Measurements from ENCODE around the gene CLCC1. TPM values are rescaled to one million over a fixed set of nuclear protein-coding genes. Genes with fewer than 3 reads are reported as not detected.

The CLCC1 gene
- polyA plus RNA-seq, 1 donor (not counting 4 experiments of a cell fraction or from before 2014, with no cell fraction given) = 23.4 TPM

DNA sequence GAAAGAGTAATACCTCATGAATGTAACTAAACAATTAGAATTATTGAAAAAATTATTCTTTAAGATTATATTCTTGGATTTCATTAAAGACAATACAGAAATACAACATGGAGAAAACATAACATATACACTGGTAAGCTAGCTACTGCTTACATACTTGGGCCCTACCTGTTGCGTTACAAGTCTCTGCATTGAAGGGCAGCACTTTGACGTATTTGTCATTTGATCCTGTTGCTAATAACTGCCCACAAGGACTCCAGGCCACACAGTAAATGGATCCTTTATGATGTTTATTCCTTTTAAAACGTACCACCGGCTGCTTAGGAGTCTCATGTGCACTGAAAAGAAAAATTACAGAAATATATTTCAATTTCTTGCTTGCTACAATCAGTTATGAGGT lies 19.8 kb upstream of the CLCC1 start:
- no peak for FAIRE-seq
- H3K9ac ChIP-seq (ENCODE audit: control insufficient read depth, extremely low read depth, insufficient read depth, low read length) = no peak overlapping the region
- no peaks in the 10 kb centered on the region for H3K9me1 ChIP-seq (ENCODE audit: control insufficient read depth, extremely low read depth, insufficient read depth, low read length)
- H4K20me1 ChIP-seq (ENCODE audit: control insufficient read depth, extremely low read depth, insufficient read depth, low read length) = no peaks in the 10 kb centered on the region
- H3K4me3 ChIP-seq (ENCODE audit: control insufficient read depth in 2 of 3, extremely low read depth in 1 of 3, insufficient read depth in 2 of 3, low read depth in 1 of 3, low read length in 3 of 3) = no peak overlapping the region
- no peaks in the 10 kb centered on the region for H3K4me1 ChIP-seq (ENCODE audit: control insufficient read depth, extremely low read depth, insufficient read depth, low read length)
- H3K4me2 ChIP-seq (ENCODE audit: control insufficient read depth, extremely low read depth, insufficient read depth, low read depth, low read length) = no peak overlapping the region
- dilution Hi-C loops (cut with MboI; ENCODE audit: extremely low pct_ligation_motif_present, low sequenced_read_pairs) = no loop called here
- H3K79me2 ChIP-seq (ENCODE audit: control insufficient read depth, insufficient read depth, low read length) = no peaks in the 10 kb centered on the region
- no peak for TF ChIP-seq EZH2 (IDR thresholded peaks at IDR 0.05; ENCODE audit: low read length)
- TF ChIP-seq, protein P1, sequence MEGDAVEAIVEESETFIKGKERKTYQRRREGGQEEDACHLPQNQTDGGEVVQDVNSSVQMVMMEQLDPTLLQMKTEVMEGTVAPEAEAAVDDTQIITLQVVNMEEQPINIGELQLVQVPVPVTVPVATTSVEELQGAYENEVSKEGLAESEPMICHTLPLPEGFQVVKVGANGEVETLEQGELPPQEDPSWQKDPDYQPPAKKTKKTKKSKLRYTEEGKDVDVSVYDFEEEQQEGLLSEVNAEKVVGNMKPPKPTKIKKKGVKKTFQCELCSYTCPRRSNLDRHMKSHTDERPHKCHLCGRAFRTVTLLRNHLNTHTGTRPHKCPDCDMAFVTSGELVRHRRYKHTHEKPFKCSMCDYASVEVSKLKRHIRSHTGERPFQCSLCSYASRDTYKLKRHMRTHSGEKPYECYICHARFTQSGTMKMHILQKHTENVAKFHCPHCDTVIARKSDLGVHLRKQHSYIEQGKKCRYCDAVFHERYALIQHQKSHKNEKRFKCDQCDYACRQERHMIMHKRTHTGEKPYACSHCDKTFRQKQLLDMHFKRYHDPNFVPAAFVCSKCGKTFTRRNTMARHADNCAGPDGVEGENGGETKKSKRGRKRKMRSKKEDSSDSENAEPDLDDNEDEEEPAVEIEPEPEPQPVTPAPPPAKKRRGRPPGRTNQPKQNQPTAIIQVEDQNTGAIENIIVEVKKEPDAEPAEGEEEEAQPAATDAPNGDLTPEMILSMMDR (optimal IDR thresholded peaks at IDR 0.05 in 1 of 3, IDR thresholded peaks at IDR 0.05 in 1 of 3, conservative IDR thresholded peaks at IDR 0.05 in 1 of 3; ENCODE audit: extremely low read depth in 1 of 3, insufficient read depth in 2 of 3, low read length in 3 of 3) = no peak
- H2AFZ ChIP-seq (ENCODE audit: control insufficient read depth, low read length) = no peak overlapping the region
- no peak for DNase-seq (ENCODE audit: low read depth, low spot score)
- peaks cover 9 to 24% of the 10 kb centered on the region in 2 experiments for H3K36me3 ChIP-seq (ENCODE audit: control insufficient read depth in 2 of 2, extremely low read depth in 1 of 2, insufficient read depth in 2 of 2, low read length in 2 of 2)
- H3K9me3 ChIP-seq (ENCODE audit: control insufficient read depth, low read depth, low read length) = no peaks in the 10 kb centered on the region
- H3K27ac ChIP-seq (ENCODE audit: control insufficient read depth, insufficient read depth, low read length) = no peak overlapping the region
- H3K27me3 ChIP-seq (ENCODE audit: control insufficient read depth, extremely low read depth, insufficient read depth, low read length) = no peaks in the 10 kb centered on the region

GRCh38 chr1:108976658-108977057 lies 13.4 kb upstream of the CLCC1 start:
- Histone ChIP-seq H3K9ac (ENCODE audit: control insufficient read depth, extremely low read depth, insufficient read depth, low read length) (no peak overlapping the region), H3K27ac (ENCODE audit: control insufficient read depth, insufficient read depth, low read length) (no peak overlapping the region), H4K20me1 (ENCODE audit: control insufficient read depth, extremely low read depth, insufficient read depth, low read length) (no peaks in the 10 kb centered on the region), H3K9me1 (ENCODE audit: control insufficient read depth, extremely low read depth, insufficient read depth, low read length) (no peaks in the 10 kb centered on the region), H3K4me3 (ENCODE audit: control insufficient read depth in 2 of 3, extremely low read depth in 1 of 3, insufficient read depth in 2 of 3, low read depth in 1 of 3, low read length in 3 of 3) (no peak overlapping the region), H3K79me2 (ENCODE audit: control insufficient read depth, insufficient read depth, low read length) (no peaks in the 10 kb centered on the region), H3K27me3 (ENCODE audit: control insufficient read depth, extremely low read depth, insufficient read depth, low read length) (no peaks in the 10 kb centered on the region), H3K4me2 (ENCODE audit: control insufficient read depth, extremely low read depth, insufficient read depth, low read depth, low read length) (no peak overlapping the region), H3K9me3 (ENCODE audit: control insufficient read depth, low read depth, low read length) (no peaks in the 10 kb centered on the region), H2AFZ (ENCODE audit: control insufficient read depth, low read length) (no peak overlapping the region), H3K4me1 (ENCODE audit: control insufficient read depth, extremely low read depth, insufficient read depth, low read length) (no peaks in the 10 kb centered on the region), H3K36me3 (ENCODE audit: control insufficient read depth in 2 of 2, extremely low read depth in 1 of 2, insufficient read depth in 2 of 2, low read length in 2 of 2) (peaks cover 6 to 28% of the 10 kb centered on the region in 2 experiments)
- DNase-seq (ENCODE audit: low read depth, low spot score) (no peak), FAIRE-seq (no peak)
- dilution Hi-C loops (cut with MboI; ENCODE audit: extremely low pct_ligation_motif_present, low sequenced_read_pairs) = no loop called here
- TF ChIP-seq, protein P1 (optimal IDR thresholded peaks at IDR 0.05 in 1 of 3, IDR thresholded peaks at IDR 0.05 in 1 of 3, conservative IDR thresholded peaks at IDR 0.05 in 1 of 3; ENCODE audit: extremely low read depth in 1 of 3, insufficient read depth in 2 of 3, low read length in 3 of 3) = no peak
- no peak for TF ChIP-seq EZH2 (IDR thresholded peaks at IDR 0.05; ENCODE audit: low read length)

All from keratinocyte (primary cell).